ENCODE measurements around the gene CLEC3B.
"Not testable (repeated sequence)": the region's sequence is repeated elsewhere in the genome, so short reads cannot be mapped to it uniquely, and the experiment has no call there.

CLEC3B gene

DNA sequence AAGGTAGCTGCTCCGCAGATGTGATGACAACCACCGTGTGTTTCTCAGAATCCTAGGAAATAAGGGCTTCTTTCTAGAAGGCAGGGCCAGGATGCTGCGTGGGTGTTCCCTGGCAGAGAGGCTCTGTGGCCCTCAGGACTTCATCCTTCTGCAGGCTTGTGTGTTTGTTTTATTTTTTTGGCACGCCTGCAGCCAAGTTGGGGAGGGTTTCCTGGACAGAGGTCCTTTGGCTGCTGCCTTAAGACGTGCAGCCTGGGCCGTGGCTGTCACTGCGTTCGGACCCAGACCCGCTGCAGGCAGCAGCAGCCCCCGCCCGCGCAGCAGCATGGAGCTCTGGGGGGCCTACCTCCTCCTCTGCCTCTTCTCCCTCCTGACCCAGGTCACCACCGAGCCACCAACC is at the start of gene CLEC3B:
CLEC3B (plus strand) TSS at position 266 of the 400 bp plus-strand sequence; CDS start at position 326, 60 bp downstream.
- no peak for DNase-seq (ENCODE audit: low spot score)

DNA sequence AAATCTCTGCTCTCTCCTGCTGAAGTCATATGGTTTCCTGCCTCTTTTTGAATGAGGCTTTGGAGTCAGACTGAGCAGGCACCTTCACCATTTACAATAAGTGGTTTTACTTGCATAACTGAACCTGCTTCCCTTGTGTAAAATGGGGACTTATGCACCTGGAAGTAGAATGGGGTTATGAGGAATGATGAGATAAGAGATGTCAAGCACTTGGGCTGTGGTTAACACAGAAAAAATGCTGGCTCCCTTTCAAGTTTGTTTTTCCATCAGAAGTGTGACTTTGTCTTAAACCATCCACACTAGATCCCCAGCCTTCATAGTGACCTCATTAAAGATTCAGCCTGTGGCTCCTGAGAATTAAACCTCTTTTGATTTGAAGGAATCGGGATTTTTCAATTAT is 44.9 kb upstream of the CLEC3B start:
- no peak for DNase-seq (ENCODE audit: low spot score)

DNA sequence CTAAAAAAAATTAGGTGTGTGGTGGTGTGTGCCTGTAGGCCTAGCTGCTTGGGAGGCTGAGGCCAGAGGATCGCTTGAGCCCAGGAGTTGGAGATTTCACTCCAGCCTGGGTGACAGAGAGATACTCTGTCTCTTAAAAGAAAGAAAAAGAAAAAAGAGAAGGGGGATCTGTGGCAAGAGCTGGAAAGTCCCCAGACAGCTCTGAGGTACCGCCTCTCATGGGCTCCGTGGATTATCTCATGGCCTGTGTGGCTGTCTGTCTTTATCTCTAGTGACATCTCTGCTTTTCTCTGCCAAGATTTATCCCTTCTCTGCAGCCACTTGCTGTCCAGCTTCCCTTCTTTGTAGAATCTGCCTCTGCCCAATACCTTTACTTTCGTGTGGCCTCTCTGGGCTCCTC is 44.4 kb upstream of the CLEC3B start:
- DNase-seq (ENCODE audit: low spot score): no peak

GRCh38 chr3:44982817-44983216 is 43.3 kb upstream of the CLEC3B start:
- no peak for DNase-seq (ENCODE audit: low spot score)

GRCh38 chr3:44983484-44983941 is 42.6 kb upstream of the CLEC3B start:
- no peak for DNase-seq (ENCODE audit: low spot score)

DNA sequence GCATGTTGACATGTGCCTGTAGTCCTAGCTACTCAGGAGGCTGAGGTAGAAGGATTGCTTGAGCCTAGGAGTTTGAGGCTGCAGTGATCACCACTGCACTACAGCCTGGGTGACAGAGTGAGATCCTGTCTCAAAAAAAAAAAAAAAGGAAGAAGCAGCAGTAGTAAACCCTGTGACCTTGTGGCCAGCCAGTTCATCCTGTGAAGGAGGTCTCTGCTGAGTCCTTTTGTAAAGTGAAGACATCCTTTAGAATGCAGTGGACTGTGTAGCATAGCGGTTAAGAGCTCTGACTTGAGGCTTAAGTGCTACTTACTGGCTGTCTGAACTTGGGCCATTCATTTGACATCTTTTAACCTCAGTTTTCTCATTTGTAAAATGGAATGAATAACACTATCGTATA is 41.8 kb upstream of the CLEC3B start:
- DNase-seq (ENCODE audit: low spot score): no peak

GRCh38 chr3:44986330-44986729 is 39.8 kb upstream of the CLEC3B start:
- DNase-seq (ENCODE audit: low spot score): not testable (repeated sequence)

GRCh38 chr3:44987332-44987731 is 38.8 kb upstream of the CLEC3B start:
- DNase-seq (ENCODE audit: low spot score): no peak

GRCh38 chr3:44988073-44988472 is 38.0 kb upstream of the CLEC3B start:
- DNase-seq (ENCODE audit: low spot score): no peak

DNA sequence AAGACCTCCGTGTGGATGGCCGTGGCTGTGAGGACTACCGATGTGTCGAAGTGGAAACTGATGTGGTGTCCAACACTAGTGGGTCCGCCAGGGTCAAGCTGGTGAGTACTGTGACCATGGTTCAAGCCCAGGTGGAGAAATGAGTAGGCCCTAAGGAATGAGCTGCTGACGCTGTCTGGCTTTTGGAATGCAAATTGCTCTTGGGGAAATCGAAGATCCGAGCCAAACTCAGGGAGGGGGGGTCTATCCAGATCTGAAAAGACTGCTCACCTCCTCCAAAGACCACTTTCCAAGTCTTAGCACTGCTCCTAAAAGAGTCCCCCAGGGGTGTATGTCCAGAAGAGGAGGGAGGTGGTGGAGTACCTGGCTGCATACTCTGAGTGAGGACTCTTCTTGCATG is 37.0 kb upstream of the CLEC3B start:
- DNase-seq (ENCODE audit: low spot score): no peak

DNA sequence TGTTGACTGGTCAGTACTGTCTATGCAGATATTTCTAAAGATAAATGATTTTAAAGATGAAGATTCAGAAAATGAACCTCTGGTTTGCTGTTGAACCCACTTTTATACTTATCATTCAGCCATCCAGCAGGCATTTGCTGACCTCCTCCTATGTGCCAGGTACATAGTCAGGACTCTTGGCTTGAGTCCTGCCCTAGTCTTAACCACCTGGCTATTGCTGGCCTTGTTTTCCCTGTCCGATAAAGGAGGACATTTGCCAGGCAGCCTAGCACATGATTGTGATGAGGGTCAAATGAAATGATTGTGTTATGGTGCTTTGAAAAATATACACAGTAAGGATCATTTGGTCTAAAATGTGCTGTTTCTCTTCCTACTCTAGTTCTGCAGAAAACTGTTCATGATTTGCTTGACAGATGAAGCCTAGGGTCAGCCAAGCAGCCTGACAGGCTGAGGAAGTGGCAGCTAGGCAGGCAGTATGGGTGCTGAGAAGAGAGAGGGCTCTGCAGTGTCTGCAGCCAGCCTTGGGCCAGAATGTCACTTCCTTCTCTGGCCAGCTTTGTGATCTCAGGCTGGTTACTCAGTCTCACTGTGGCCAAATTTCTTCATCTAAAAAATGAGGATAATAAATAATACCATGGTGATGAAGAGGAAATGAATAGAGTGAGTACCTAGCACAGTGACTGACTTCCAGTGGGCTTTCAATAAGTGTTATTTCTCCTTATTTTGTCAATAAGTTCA is 36.3 kb upstream of the CLEC3B start:
- no peak for DNase-seq (ENCODE audit: low spot score)

- DNase-seq (ENCODE audit: low spot score): no peak
These were observed 34.8 kb upstream of the CLEC3B start for GRCh38 chr3:44991326-44991725.

- DNase-seq (ENCODE audit: low spot score): no peak
These were observed 33.3 kb upstream of the CLEC3B start for GRCh38 chr3:44992555-44993470.

DNA sequence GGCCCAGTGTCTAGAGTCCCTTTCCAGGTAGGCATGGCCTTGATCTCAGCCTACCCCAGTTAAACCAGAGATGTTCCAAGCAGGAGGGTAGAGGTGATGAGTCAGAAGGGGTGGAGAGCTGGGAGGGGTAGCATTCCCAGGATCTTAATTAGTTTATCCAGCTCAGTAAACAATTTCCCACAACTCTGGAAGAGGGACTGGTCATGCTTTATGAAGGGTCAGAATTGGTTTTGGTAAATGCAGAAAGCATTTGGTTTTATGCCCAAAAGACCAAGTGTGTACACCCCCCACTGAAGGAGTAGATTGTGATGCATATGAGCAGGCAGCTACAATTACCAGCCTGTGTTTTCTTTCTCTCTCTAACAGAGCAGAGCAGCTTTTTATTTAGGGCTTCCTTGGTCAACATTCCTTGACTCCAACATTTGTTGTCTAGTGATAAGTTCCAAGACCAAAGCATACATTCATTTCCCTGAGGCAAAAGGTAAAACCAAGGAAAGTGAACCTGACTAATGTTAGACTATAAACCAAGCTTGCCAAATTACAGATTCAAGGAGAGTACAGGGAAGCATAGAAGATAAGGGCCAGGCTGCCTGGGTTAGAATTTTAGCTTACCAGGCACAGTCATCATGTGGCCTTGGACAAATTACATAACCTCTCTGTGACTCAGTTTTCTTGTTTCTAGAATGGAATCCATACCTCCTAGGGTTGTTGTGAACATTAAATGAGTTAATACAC is 32.5 kb upstream of the CLEC3B start:
- peak; percentile 77 for DNase-seq (ENCODE audit: low spot score)

DNA sequence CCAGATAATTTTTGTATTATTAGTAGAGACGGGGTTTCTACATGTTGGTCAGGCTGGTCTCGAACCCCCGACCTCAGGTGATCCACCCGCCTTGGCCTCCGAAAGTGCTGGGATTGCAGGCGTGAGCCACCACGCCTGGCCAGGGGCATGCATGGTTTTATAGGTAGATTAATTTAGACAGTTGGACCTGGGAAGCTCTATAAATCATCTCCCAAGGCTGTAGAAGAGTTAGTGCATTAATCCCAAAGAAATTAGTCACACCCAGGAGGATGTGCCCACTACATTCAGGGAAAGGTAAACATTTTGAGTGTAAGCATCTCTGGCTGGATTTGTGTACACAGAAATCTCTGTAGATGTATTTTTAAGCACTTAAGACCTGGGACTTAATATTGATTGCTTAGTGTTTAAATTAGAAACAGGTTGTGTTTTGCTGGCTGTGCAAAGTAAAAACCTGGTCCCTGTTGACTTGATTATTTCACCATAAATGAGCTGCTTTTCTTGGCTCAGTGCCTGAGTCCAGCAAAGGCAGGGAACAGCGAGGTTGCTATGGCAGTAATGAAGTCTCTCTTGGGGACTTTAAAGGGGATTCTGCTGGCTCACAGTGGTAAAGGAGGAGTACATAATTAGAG is 30.8 kb upstream of the CLEC3B start:
- no peak for DNase-seq (ENCODE audit: low spot score)

DNA sequence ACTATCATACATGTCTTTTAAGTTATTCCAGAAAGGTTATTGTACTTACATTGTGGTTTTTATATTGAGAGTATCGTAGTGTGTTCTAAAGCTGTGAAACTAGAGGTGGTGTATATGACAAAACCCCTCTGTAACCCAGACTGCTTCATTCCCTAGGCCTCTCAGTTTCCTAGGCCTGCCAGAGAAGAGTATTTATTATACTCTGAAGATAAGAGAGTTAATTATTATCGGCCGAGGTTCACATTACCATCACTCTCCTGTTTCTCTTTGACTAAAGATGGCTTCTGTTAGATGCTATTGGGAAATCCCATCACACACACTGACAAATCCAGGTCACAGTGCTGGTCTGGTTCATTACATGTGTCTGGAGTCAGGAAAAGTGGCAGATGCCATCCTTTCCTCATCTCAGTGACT is 29.5 kb upstream of the CLEC3B start:
- DNase-seq (ENCODE audit: low spot score): no peak

DNA sequence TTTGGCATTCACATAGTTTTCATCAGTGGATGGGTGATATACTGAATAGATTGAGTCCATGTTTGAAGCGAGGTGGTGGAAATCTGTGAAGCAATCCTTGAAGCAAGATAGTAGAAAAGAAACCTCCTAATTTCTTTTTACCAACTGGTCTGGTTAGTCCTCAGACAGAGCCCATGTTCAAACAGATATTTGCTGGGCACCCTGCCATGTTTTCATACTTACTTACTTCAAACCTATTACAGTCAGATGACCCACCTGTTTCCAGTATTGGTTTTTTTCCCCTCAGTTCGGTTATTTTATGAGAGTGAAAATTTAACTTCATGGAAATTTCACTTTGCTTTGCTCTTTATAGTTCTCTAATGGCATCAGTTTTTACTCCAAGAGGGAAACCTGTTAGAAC is 26.3 kb upstream of the CLEC3B start:
- no peak for DNase-seq (ENCODE audit: low spot score)

- DNase-seq (ENCODE audit: low spot score): no peak
These were observed 25.3 kb upstream of the CLEC3B start for GRCh38 chr3:45000823-45001222.

DNA sequence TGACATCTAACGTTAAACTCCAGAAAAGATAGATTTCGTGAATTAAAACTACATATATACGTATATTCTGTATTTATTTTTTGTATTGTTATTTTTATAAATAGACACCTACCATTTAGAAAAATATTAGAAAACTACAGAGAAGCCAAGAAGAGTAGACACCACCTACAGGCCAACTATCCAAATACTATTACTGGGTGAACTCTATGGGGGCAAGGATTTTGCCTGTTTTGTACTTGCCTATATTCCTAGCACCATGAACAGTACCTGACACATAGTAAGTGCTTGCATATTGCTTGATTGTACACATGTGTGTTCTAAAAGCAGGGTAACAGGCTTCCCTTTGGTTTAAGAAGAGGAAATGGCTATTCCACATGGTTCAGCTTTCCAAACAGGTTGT is 24.4 kb upstream of the CLEC3B start:
- DNase-seq (ENCODE audit: low spot score): no peak

GRCh38 chr3:45002139-45002660 is 23.9 kb upstream of the CLEC3B start:
- no peak for DNase-seq (ENCODE audit: low spot score)

DNA sequence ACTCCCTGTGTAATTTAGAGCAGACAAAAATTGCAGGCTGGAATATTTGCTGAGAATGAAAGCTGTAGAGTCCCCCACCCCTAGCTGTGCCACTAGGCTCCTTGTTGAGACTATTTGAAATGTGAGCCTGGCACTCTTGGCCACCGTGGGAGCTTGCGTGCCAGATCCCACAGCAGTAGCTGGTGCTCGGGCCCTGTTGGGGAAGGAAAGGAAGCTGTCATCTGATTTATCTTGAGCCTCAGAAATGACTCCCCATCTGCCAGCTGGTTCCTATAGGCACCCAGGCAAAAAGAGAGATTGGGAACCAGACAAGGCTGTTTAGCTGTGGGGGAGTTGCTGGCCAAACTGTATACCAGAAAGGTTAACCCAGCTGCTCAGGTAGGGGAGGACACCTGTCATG is 23.4 kb upstream of the CLEC3B start:
- DNase-seq (ENCODE audit: low spot score): no peak

GRCh38 chr3:45003406-45003805 is 22.7 kb upstream of the CLEC3B start:
- no peak for DNase-seq (ENCODE audit: low spot score)

Measured in LoVo (cell line).